SK-N-SH treated with all-trans-retinoic acid at 6 μM for 48 hours (cell line): Measurements from ENCODE around the gene CIPC.

Source experiments
- ATAC-seq: fragments of 200-7000 bp; cut with Tn5 transposase; 3 replicates; pipeline ENCODE4 v1.9.1; 2020; ENCODE audit warnings: mild to moderate bottlenecking, moderate library complexity
- ARNTL ChIP-seq: fragments of 450-650 bp; formaldehyde crosslinking; IDR thresholded peaks from 2 replicates; pipeline ENCODE4 v1.5.0; 2020; ENCODE audit warnings: low read depth, mild to moderate bottlenecking, moderate library complexity, borderline replicate concordance
- BACH2 ChIP-seq: fragments of 250-450 bp; sonication (Bioruptor Pico); IDR thresholded peaks from 2 replicates; pipeline ENCODE4 v1.9.0; 2021; ENCODE audit warnings: mild to moderate bottlenecking, borderline replicate concordance
- CSRNP3 ChIP-seq: fragments of 250-450 bp; sonication (Bioruptor Pico); IDR thresholded peaks from 2 replicates; pipeline ENCODE4 v1.5.1; 2021; ENCODE audit warnings: mild to moderate bottlenecking, moderate library complexity
- ESRRG ChIP-seq: fragments of 250-450 bp; sonication (Bioruptor Pico); IDR thresholded peaks from 2 replicates; pipeline ENCODE4 v1.6.1; 2021; ENCODE audit warnings: mild to moderate bottlenecking
- GLIS3 ChIP-seq: fragments of 250-450 bp; sonication (Bioruptor Pico); IDR thresholded peaks from 2 replicates; pipeline ENCODE4 v1.5.0; 2020; ENCODE audit warnings: mild to moderate bottlenecking, moderate library complexity
- ISL1 ChIP-seq: fragments of 250-450 bp; sonication (Bioruptor Pico); IDR thresholded peaks from 2 replicates; pipeline ENCODE4 v2.1.2; 2022; ENCODE audit warnings: mild to moderate bottlenecking, moderate library complexity
- OSR1 ChIP-seq: fragments of 250-450 bp; sonication (Bioruptor Pico); IDR thresholded peaks from 2 replicates; pipeline ENCODE4 v1.8.0; 2022; ENCODE audit warnings: moderate library complexity, mild to moderate bottlenecking, inconsistent platforms
- PATZ1 ChIP-seq: fragments of 250-450 bp; sonication (Bioruptor Pico); IDR thresholded peaks from 2 replicates; pipeline ENCODE4 v1.8.0; 2020; ENCODE audit warnings: mild to moderate bottlenecking, moderate library complexity, borderline replicate concordance
- POU6F1 ChIP-seq: fragments of 250-450 bp; sonication (Bioruptor Pico); IDR thresholded peaks from 2 replicates; pipeline ENCODE4 v1.8.0; 2021; ENCODE audit warnings: low read depth, mild to moderate bottlenecking, moderate library complexity, borderline replicate concordance
- PPARA ChIP-seq: fragments of 250-450 bp; sonication (Bioruptor Pico); IDR thresholded peaks from 2 replicates; pipeline ENCODE4 v1.5.0; 2020; ENCODE audit warnings: mild to moderate bottlenecking, borderline replicate concordance
- RARB ChIP-seq: fragments of 250-450 bp; sonication (Bioruptor Pico); IDR thresholded peaks from 2 replicates; pipeline ENCODE4 v1.8.0; 2021; ENCODE audit warnings: mild to moderate bottlenecking, moderate library complexity
- SNAI2 ChIP-seq: fragments of 250-450 bp; sonication (Bioruptor Pico); IDR thresholded peaks from 2 replicates; pipeline ENCODE4 v1.5.0; 2020; ENCODE audit warnings: mild to moderate bottlenecking, moderate library complexity
- TCF4 ChIP-seq: fragments of 250-450 bp; sonication (Bioruptor Pico); IDR thresholded peaks from 2 replicates; pipeline ENCODE4 v1.8.0; 2021; ENCODE audit warnings: mild to moderate bottlenecking, moderate library complexity, borderline replicate concordance
- TOX ChIP-seq: fragments of 250-450 bp; sonication (Bioruptor Pico); IDR thresholded peaks from 2 replicates; pipeline ENCODE4 v1.8.0; 2021; ENCODE audit warnings: mild to moderate bottlenecking, moderate library complexity, borderline replicate concordance
- TSHZ2 ChIP-seq: fragments of 250-450 bp; sonication (Bioruptor Pico); IDR thresholded peaks from 2 replicates; pipeline ENCODE4 v1.5.0; 2020; ENCODE audit warnings: mild to moderate bottlenecking, moderate library complexity
- ZC3H10 ChIP-seq: fragments of 250-450 bp; sonication (Bioruptor Pico); IDR thresholded peaks from 2 replicates; pipeline ENCODE4 v1.5.1; 2021; ENCODE audit warnings: mild to moderate bottlenecking, moderate library complexity
- ZFP3 ChIP-seq: fragments of 250-450 bp; sonication (Bioruptor Pico); IDR thresholded peaks from 2 replicates; pipeline ENCODE4 v1.5.0; 2020; ENCODE audit warnings: mild to moderate bottlenecking, moderate library complexity
- ZFP30 ChIP-seq: fragments of 450-650 bp; formaldehyde crosslinking; IDR thresholded peaks from 2 replicates; pipeline ENCODE4 v1.5.0; 2022; ENCODE audit warnings: mild to moderate bottlenecking, moderate library complexity
- ZNF565 ChIP-seq: fragments of 450-650 bp; formaldehyde crosslinking; conservative IDR thresholded peaks from 2 replicates; pipeline ENCODE4 v1.5.0; 2020; ENCODE audit warnings: low read depth, mild to moderate bottlenecking, moderate library complexity
- ZNF70 ChIP-seq: fragments of 450-650 bp; formaldehyde crosslinking; IDR thresholded peaks from 2 replicates; pipeline ENCODE4 v1.5.0; 2020; ENCODE audit warnings: mild to moderate bottlenecking, moderate library complexity
- ZNF8 ChIP-seq: fragments of 450-650 bp; formaldehyde crosslinking; IDR thresholded peaks from 2 replicates; pipeline ENCODE4 v1.5.0; 2020; ENCODE audit warnings: mild to moderate bottlenecking, moderate library complexity

Gene CIPC

GRCh38 chr14:77113644-77114043 lies 15.6 kb downstream of the CIPC start:
- no peak for ATAC-seq
- TF ChIP-seq ARNTL (CRISPR knock-in tag) = no peak
- TF ChIP-seq ZNF565 (CRISPR knock-in tag) = no peak
- TF ChIP-seq ISL1 (CRISPR knock-in tag) = no peak
- no peak for TF ChIP-seq TSHZ2 (CRISPR knock-in tag)
- no peak for TF ChIP-seq TCF4 (CRISPR knock-in tag)

GRCh38 chr14:77114609-77115008 lies 16.6 kb downstream of the CIPC start:
- ATAC-seq = no peak
- TF ChIP-seq TCF4 (CRISPR knock-in tag) (no peak), TOX (CRISPR knock-in tag) (no peak), ZC3H10 (CRISPR knock-in tag) (no peak), ZFP3 (no peak), ZNF8 (no peak), RARB (CRISPR knock-in tag) (no peak), GLIS3 (CRISPR knock-in tag) (no peak), ZNF565 (CRISPR knock-in tag) (no peak), ZNF70 (no peak), PPARA (CRISPR knock-in tag) (no peak), CSRNP3 (no peak), TSHZ2 (CRISPR knock-in tag) (no peak)

GRCh38 chr14:77116172-77116817 lies 18.2 kb downstream of the CIPC start:
- TF ChIP-seq PATZ1 (CRISPR knock-in tag) = no peak
- TF ChIP-seq ESRRG (CRISPR knock-in tag) = no peak
- TF ChIP-seq CSRNP3 = no peak
- no peak for TF ChIP-seq GLIS3 (CRISPR knock-in tag)
- no peak for TF ChIP-seq ZFP3
- TF ChIP-seq ZNF70 = no peak
- no peak for TF ChIP-seq SNAI2
- no peak for TF ChIP-seq ARNTL (CRISPR knock-in tag)
- no peak for TF ChIP-seq BACH2 (CRISPR knock-in tag)
- TF ChIP-seq TSHZ2 (CRISPR knock-in tag) = no peak
- TF ChIP-seq ZNF8 = no peak
- no peak for TF ChIP-seq RARB (CRISPR knock-in tag)
- TF ChIP-seq ZC3H10 (CRISPR knock-in tag) = no peak
- TF ChIP-seq POU6F1 = no peak
- no peak for TF ChIP-seq TOX (CRISPR knock-in tag)
- TF ChIP-seq PPARA (CRISPR knock-in tag) = no peak
- TF ChIP-seq ZFP30 (CRISPR knock-in tag) = no peak
- TF ChIP-seq OSR1 = no peak
- TF ChIP-seq, all 23 proteins: peak for 0
- ATAC-seq = no peak
